GM04504 (cell line): ENCODE results near the gene NEDD4L.
"Not testable (repeated sequence)": the region's sequence is repeated elsewhere in the genome, so short reads cannot be mapped to it uniquely, and the experiment has no call there.

Experiments used
- DNase-seq: peaks from one replicate; pipeline ENCODE4 v3.0.0-alpha.2; 2012; ENCODE audit warnings: low read depth

Gene NEDD4L

DNA sequence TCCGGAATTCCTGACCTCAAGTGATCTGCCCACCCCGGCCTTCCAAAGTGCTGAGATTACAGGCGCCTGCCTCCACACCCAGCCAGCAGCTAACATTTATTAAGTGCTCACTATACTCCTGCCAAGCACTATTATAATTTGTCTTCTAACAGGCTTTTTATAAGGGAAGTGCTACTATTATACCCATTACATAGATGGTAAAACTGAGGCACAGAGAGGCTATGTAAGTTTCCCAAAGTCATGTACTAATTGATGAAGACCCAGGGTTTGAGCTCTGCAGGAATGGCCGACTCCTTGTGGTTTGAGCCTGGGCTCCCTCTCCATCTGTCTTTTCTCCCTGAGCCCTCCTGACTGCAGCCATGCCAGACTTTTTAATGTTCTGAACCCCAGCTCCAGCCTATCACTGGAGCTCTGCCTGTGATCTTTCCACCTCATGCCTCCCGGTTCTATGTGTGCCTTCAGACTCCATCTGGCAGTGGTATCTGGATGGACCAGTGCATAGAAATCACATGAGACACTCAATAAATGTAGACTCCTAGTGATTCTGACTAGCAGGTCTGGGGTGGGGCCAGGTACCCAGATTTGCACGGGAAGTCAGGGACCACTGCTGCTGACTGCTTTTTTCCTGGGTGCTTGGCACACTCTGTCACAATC, 197.1 kb downstream of the NEDD4L start:
- no peak for DNase-seq

DNA sequence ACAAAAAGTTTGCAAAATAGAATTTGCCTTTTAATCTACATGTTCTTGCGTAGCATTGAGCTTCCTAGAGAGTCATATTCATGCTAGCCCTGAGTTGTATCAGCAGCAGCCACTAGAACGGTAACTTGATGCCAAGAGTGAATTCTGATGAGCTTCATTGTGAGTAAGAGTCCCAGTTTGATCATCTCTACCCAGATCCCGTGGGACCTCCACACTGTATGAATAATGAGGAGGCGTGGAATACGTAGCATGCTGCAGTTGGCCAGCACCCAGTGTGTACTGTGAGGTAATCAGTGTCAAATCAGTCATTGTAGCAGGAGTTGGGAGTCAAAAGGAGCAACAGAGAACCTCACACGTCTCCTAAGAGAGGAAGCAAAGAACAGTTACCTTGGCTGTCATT, 197.9 kb downstream of the NEDD4L start:
- DNase-seq = peak; percentile 60

DNA sequence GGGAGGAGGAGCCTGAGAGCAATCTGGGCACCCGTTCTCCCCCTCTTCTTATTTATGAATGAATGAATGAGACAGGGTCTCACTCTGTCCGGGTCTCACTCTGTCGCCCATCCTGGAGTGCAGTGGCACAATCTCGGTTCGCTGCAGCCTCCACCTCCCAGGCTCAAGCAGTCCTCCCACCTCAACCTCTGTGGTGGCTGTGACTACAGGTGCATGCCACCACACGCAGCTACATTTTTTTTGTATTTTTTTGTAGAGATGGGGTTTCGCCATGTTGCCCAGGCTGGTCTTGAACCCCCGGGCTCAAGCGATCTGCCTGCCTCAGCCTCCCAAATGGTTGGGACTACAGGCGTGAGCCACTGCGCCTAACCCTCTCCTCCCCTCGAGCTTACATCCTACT, 198.4 kb downstream of the NEDD4L start:
- DNase-seq = no peak

DNA sequence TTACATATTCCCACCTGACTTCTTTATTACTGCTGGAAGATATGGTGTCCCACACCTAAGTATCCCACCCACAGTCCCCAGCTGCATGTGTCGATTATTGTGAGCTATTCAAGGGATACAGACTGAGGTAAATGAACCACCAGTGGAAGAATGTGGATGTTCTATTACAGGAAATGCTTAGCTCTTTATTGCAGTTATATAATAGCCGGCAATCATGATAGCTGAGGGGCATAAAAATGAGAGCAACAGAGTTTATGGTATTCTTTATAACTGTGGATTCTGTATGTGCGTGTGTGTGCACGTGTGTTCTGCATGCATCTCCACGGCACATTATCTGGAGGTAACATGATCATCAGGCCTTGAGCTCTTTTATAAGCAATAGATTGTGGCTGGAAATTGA, 198.9 kb downstream of the NEDD4L start:
- no peak for DNase-seq

DNA sequence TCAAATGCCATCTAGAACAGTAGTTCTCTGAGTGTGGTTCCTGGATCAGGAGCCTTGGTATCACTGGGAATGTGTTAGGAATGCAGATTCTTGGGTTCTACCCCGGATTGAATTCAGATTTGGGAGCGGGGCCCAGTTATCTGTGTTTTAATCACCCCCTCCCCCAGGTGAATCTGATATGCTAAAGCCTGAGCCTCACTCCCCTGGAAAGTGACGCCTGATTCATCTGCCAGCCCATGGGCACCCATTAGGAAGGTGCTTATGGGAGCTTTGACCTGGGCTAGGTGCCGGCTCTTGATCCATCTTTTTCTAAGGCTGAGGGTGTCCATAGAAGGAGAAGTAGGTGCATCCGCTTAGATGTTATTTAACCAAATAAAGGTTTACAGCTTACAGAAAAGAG, 199.4 kb downstream of the NEDD4L start:
- DNase-seq = no peak

DNA sequence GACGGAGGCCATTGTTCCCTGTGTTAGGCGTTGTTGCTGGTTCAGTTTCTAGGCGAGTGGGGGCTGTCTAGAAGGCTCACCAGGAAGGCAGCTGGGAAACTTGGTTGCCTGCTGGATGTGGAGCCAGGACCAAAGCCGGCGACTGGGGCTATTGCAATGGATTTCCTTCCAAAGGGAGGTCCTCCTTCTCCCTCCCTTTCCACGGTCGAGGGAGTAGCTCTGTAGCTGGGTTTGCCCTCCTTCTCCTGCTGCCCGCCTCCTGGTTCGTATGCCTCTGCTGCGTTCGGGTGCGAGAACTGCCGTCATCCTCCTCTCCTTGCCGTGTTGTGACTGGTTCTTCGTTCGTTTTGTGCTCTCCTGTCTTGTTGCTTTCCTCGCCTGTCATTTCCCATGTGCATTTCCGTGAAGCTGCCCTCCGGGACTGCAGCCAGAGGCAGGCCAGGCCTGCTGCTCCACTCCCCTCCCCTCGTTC, 203.4 kb downstream of the NEDD4L start:
- no peak for DNase-seq

DNA sequence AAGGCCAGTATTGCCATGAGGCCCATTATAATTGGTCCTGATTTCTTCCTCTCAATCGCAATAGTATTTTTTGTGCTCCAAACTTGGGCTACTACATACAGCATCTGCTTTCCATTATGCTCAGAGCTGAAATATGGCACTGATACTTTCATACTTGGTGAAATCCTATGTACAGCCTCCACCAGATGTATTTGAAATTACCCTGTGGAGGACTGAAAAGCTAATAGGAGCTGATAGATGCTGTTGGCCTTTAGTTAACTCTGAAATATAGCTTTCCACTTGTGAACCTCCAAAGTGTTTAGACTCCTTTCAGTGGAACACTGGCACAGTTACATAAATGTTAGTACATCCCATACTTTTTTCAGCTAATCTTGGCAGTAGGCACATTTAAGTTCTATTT, 205.7 kb downstream of the NEDD4L start:
- DNase-seq = no peak

DNA sequence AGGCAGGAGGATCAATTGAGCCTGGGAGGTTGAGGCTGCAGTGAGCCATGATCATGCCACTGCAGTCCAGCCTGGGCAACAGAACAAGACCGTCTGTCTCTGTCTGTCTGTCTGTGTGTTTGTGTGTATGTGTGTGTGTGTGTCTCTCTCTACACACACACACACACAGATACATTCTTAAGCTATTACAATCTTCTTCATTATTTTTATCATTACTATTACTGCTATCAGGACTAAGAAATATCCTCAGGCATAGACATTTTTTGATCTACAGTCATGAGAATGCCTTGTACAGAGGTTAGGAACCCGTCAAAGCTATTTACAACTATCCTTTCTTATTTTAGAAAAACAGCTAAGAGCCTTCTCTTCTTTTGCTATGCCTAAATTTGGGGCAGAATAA, 207.4 kb downstream of the NEDD4L start:
- no peak for DNase-seq

DNA sequence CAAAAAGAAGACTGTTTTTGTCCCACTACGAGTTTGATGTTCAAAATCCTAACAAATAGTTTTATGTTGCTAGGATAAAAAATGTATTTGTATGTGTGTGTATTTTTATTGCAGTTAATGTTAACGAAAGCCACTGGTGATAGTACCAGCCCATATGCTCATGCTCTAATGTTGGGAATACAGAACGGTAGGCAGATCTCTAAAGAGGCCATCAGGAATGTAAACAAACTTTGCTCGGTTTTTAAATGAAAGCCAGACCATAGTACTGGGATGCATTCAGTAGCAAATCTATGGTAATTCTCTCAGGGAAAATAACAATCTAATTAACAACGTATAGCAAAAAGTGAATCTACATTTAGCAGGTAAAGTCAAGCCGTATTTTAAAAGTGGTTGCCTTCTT, 208.1 kb downstream of the NEDD4L start:
- DNase-seq = no peak

DNA sequence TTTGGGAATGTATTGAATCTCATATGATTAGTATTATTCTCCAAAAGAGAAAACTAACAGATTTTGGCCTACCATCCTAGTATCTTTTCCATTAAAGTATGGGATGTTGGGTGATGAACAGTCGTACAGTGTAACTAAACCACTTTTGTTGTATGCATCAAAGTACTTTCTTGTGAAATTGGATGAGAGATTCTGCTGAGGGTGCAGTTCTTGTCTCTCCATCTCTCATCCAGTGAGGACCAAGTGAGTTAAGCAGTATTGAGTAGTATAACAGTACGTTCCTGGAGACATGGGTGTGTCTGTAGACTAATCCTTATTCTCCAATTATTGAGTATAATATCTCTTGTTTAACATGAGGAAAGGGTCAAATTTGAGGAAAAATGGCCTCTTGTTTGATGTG, 209.3 kb downstream of the NEDD4L start:
- no peak for DNase-seq

DNA sequence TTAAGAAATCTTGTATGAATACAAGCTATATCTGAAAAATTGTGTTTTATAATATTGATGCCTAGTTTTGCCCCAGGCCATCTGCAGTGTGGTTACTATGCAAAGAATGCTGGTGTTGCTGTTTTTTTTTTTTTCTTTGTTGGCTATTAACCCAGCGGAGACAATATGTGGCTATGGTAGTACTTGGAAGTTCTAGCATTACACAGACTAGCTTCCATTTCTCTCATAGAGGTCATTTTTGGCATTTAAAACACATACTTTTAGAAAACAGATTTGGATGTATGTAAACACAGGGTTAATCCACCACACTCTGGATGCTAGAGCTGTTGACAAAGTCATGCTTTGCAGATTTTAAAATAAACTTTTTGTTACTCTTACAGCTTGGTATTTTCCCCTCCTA, 209.8 kb downstream of the NEDD4L start:
- no peak for DNase-seq

DNA sequence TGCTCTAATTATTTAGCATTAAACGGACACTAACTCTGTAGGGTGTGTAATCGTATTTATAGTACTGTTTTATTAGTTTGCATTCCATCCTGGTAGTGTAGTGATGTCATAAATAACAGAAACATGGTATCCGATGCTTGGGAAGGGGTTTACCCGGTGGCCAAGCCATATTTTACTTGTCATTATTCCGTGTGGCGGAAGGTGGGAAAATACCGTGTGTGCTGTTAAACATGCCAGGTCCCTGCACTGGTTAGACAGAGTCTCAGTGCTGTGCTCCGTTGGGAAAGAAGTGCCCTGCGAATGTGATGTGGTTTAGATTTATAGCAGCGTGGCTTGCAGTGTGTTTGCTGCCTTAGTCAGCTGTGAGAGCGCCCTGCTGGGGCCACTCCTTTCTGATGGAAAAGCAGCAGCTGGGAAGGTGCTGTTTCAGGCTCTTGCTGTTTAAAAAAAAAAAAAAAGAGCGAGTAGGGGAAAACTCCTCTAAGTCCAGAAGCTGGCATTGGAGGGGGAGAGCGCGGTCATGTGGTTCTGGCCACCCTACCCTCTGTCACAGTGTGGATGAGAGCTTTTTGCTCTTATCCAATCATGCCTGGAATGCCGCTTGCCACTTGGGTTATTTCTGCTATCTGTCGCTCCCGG, 211.0 kb downstream of the NEDD4L start:
- no peak for DNase-seq

DNA sequence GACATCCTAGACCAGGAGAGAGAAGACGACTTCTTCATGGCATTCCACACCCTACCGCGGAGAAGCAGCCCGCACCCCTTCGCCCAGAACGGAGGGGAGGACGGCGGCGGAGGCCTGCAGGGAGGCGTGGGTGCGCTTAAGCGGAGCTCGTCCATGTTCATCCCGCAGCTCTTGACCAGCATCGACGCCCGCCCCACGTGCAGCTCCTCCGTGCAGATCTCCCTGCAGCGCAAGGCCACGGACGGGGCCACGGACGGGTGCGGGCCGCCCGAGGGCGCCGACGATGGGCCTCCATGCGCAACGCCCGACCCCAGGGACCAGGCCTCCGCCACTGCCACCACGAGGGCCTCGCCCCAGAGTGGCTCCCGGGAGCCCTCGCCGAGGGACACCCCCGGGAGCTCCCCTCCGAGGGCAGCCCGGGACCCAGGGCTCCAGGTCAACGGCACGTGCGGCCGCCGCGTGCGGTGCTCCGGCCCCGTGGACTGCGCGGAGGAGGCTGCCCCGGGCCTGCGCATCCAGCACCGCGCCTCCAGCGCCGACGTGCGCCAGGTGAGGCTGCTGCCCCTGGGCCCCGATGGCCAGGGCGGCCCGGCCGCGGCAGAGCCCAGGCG, 211.8 kb downstream of the NEDD4L start:
- DNase-seq = no peak

DNA sequence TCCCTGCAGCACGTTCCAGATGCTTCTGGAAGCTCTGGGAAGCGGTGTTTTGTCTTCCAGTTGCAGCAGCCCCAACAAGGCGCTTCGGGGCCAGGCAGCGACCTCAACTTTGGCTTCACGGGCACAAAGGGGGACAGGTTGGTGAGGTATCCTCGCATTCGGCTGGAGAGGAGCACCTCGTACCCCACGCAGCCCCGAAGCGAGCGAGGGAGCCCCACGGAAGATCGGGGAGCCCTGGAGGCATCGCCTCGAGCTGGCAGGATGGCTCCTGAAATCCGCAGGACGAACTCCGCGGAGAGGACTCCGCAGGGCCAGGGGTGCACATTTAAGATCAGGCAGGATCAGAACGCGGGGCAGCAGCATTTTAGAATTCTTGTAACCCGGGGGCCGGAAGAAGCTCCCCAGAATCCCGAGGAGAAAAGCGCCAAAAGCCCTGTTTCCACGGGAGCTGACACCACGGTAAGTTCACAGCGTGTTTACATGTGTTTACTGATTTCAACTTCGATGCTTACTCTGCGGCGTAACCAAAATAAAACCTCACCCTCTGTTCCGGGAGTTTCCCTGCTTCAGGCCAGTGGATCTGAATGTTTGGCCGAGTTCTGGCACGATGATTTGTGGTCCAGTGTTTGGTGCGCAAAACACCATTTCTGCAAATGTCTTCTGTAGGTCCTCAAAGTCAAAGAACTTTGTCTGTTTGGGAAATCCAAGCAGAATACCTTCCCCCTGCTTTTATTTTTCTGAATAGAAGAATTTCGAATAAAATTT, 212.5 kb downstream of the NEDD4L start:
- DNase-seq = no peak

DNA sequence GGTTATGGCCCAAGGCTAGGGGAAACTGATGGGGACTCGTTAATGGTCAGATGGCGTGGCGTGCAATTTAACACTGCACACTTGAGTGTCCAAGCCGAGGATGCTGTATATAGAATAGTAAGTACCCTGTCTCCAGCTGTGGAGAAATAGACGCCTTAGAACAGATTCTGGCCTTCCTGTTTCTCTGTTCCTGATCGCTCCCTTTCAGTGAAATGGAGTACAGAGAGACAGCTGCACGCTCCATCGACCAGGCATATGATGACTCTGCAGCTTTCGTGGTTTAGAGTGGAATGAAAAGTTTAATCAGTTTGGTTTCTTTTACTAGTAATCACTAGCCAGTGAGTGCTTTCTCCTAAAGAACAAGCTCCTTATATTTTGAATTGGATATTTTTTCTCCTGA, 213.4 kb downstream of the NEDD4L start:
- no peak for DNase-seq

DNA sequence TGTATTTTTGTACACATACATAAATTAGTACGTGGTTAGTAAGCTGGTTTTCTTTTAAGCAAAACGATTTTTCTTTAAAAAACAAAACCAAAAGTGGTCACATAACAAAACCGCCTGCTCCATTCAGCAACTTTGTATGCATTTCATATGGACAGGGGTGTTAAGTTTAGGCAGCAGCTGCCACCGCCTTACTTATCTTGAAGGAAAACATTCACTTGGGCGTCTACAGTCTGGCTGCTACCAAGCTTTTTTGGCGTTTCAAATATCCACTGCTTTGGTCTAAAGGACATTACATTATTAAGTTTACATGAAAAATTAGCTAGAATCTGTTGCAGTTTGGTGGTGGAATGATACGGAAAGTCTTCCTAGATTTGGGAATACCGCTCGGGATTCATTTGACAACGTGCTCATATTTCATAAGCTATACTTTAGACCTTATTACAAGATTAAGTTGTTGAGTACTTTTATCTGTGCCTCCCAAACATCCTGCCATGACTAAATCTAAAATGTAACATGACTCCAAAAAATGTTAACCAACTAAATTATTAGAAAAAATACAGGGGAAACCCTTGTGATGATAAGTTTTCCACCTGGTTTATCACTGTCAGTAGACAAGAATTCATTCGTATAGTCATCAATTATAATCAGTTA, 214.8 kb downstream of the NEDD4L start:
- no peak for DNase-seq

DNA sequence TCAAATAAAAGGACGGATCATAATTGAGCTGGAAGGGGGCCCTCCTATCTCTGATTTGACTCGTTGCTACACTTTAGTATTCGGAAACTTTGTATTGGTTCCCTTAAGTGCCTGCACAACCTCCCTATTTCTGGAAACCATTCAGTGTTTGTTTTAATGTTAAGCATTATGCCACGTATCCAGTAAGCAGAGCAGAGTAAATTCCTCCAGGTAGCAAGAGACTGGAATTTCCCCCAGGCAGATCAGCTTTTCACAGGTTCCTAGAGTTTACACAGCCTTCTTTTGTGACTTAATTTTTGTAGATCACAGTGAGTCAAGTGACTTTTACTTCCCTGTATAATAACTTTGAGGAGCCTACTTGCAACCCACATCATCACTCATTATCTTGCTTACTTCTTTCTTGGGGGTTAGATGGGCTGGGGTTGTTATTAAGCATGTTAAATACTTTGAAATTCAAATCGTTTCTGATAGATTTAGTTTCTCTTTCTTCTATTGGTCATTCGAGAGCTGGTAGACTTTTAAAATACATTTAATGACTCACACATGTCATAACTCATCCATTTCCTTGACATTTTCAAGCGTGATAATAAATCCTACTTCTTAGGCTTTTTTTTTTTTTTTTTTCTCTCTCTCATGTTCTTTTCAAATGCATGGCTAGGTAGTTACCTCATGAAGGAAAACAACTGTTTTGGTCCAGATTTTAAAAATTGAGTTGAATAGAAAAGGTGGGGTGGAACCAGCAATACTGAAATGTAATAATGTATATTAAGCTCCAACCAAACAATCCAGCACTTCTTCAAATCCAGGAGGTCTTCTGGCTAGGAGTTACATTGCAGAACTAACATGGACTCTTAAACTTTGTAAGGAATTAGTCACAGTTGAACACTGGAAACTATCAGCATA, 219.3 kb downstream of the NEDD4L start:
- DNase-seq = no peak

DNA sequence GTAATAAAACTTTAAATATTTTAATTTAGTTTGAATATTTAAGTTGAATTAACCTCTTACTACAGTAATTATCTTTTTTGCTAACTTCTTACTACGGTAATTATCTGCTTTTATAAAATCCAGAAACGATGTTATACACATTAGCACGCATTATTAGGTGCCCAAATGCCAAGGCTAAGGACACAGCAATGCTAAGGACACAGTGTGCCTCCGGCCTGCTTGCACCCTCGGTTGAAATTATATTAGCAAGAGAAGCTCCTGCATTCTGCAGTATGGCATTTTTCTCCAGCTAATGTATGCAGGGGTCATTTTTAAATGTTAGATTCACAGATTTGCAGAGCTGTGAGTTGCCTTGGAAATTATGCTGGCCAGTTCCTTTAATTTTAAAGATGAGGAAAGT, 220.0 kb downstream of the NEDD4L start:
- no peak for DNase-seq

DNA sequence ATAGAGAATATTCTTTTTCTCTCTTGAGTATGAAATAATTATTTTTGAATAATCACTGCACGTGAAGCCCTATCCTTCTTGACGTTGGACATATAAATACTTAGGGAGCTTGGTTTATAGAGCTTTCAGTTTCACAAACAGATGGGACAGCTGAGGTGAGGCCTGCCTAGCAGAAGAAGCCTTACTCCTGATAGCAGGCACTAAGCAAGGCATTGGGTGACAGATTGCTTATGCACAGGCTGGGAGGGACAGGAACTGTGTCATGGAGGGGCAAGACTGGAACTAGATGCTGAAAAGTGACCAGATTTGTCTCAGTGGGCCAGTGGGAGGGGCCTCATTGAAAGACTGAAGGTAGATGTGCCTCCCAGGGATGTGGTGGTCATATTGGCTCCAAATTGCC, 220.8 kb downstream of the NEDD4L start:
- DNase-seq = no peak

DNA sequence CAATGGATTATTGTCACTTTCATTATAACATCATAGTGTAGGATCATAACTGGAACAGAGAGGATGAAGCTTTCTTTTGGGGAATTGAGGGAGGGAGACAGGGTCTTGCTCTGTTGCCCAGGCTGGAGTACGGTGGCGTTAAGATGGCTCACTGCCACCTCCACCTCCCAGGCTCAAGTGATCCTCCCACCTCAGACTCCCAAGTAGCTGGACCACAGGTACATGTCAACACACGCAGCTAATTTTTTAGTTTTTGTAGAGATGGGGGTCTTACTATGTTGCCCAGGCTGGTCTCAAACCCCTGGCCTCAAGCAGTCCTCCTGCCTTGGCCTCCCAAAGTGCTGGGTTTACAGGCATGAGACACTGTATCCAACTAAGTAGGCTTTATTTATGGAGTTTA, 221.5 kb downstream of the NEDD4L start:
- not testable (repeated sequence) for DNase-seq

DNA sequence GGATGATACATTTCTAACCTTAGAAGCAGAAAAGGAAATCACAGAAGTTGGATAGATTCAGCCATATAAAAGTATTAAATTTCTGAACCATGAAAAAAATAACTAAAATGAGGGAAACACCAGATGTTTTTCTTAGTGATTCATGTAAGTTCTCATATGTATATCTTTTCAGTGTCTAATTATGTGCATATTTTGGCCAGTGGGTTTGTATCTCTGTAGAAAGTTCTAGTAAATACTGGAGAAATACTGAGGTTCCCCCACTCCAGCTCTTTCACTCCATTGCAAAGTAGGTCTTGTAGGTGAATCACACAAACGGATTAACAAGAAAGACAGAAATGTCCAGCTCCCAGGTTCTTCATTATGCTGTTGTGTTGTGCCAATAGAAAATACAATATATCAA, 222.3 kb downstream of the NEDD4L start:
- DNase-seq = no peak
